Stimulated activated effector memory CD8-positive, alpha-beta T cell treated with anti-CD3 and anti-CD28 coated beads, Interleukin-12 subunit alpha, Interleukin-12 subunit beta, amount 100 ng/mL, for 72 hours (primary cell): ENCODE data around the gene PSMB3.

ENCODE experiments used
- ATAC-seq: fragments of 150-1000 bp; cut with Tn5 transposase; 2 replicates; pipeline ENCODE4 v1.10.0; 2021
- DNase-seq, 2 donors: peaks; one replicate each; pipeline ENCODE4 v3.0.0; 2021 to 2022; ENCODE audit warnings: low spot score in 2 of 2
- H3K27ac Mint-ChIP-seq: one replicate; pipeline ENCODE4 v1.8.0; 2022; ENCODE audit warnings: mild to moderate bottlenecking, mixed read lengths
- H3K36me3 Mint-ChIP-seq: one replicate; pipeline ENCODE4 v1.8.0; 2022; ENCODE audit warnings: mild to moderate bottlenecking, mixed read lengths
- H3K4me1 Mint-ChIP-seq: one replicate; pipeline ENCODE4 v1.8.0; 2022; ENCODE audit warnings: mixed read lengths
- H3K4me3 Mint-ChIP-seq: one replicate; pipeline ENCODE4 v1.8.0; 2022; ENCODE audit warnings: mild to moderate bottlenecking, mixed read lengths
- H3K9me3 Mint-ChIP-seq: one replicate; pipeline ENCODE4 v1.8.0; 2022; ENCODE audit warnings: mixed read lengths

Gene PSMB3

GRCh38 chr17:38739305-38739704 is 13.2 kb upstream of the PSMB3 start:
- Mint-ChIP-seq H3K4me3 (no peak overlapping the region), H3K9me3 (no peaks in the 10 kb centered on the region), H3K36me3 (peaks cover 15% of the 10 kb centered on the region), H3K27ac (no peak overlapping the region), H3K4me1 (peaks cover 27% of the 10 kb centered on the region)
- DNase-seq (no peak), ATAC-seq (no peak)

DNA sequence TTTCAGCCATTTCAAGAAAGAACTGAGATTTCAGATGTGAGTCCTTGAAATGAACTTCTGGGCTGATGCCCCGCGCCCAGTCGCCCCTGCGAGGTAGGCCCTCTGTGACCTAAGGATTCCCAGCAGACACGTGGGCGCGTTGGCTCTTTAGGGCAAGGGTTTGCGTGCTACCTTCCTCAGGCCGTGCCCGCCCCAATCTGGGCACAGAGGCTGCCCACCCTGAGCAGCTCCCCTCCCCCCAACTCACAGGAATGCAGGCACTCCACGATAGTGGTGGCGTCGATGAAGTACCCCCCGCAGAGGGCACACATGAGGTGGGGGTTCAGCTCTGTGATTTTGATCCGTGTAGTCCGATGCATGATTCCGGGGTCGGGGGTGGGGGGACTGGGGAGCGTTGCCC is 12.5 kb upstream of the PSMB3 start:
- Mint-ChIP-seq H3K4me3 (no peak overlapping the region), H3K27ac (no peak overlapping the region), H3K36me3 (peaks cover 8% of the 10 kb centered on the region), H3K9me3 (no peaks in the 10 kb centered on the region), H3K4me1 (peaks cover 19% of the 10 kb centered on the region)
- no peak for ATAC-seq
- DNase-seq: no peak

- Mint-ChIP-seq H3K4me1 (peaks cover 13% of the 10 kb centered on the region), H3K4me3 (no peak overlapping the region), H3K27ac (no peak overlapping the region), H3K36me3 (peaks cover under 1% of the 10 kb centered on the region), H3K9me3 (no peaks in the 10 kb centered on the region)
- ATAC-seq: no peak
- DNase-seq: no peak
These were observed 11.7 kb upstream of the PSMB3 start for GRCh38 chr17:38740806-38741205.

- Mint-ChIP-seq H3K4me3 (no peak overlapping the region), H3K36me3 (no peaks in the 10 kb centered on the region), H3K4me1 (peaks cover 19% of the 10 kb centered on the region), H3K9me3 (no peaks in the 10 kb centered on the region), H3K27ac (no peak overlapping the region)
- ATAC-seq (no peak), DNase-seq (no peak)
These were observed 11.1 kb upstream of the PSMB3 start for GRCh38 chr17:38741461-38741860.

DNA sequence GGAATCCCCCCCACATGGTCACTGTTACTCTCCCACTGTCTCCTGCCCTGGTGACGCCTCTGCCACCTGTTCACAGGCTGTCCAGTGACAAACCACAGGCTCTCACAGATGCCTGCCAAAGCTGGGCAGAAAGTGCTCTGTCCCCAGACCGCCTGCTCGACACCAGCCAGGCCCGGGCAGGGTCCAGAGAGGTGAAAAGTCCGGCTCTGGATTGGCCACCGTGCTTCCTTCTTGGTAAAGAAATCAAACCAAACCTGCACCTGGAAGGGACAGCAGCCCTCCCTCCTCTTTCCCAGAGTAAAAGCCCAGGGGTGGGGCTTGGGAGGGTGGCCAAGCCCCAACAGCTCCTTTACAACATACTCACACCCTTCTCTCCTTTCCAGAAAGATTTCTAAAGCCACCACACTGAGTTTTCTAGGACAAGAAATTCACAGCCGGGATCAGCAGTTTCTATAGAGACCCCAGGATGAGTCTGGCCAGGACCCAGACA is 10.6 kb upstream of the PSMB3 start:
- H3K4me1 Mint-ChIP-seq: peaks cover 24% of the 10 kb centered on the region
- no peaks in the 10 kb centered on the region for H3K36me3 Mint-ChIP-seq
- DNase-seq (no peak), ATAC-seq (no peak)
- H3K9me3 Mint-ChIP-seq: no peaks in the 10 kb centered on the region
- H3K4me3 Mint-ChIP-seq: no peak overlapping the region
- peak overlapping the region; percentile 12 for H3K27ac Mint-ChIP-seq

DNA sequence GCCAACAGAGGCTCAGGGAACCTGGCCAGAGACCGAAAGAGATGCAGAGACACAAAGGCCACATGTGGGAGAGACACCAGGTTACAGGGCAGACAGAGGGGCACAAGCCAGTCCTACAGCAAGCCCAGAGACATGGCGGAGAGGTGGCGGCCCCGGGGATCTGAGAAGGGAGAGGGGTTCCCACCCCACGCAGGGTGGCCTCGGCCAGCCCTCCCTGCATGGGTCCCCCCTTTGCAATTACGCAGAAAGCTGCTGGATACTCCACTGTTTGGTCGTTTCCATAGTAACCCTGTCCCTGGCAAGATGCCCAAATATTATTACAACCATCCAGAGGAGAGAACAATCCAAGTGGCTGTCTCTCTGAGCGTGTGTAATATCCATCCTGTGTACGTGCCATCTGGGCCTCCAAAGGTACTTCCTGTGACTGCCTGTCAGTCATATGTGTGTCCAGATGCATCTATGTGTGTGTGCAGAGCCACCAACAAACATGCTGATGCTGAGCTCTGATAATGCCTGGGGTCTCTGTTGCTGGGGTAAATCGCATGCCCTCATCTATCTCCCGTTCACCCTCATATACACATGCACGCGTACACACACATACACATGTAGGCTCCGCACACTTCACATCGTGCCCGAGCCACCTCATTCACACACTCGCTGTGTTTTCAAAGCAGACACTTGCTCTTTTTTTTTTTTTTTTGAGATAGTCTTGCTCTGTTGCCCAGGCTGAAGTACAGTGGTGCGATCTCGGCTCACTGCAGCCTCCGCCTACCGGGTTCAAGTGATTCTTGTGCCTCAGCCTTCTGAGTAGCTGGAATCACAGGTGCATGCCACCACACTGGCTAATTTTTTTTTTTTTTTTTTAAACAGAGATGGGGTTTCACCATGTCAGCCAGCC is 9.9 kb upstream of the PSMB3 start:
- DNase-seq (no peak), ATAC-seq (peak; percentile 67)
- Mint-ChIP-seq H3K36me3 (no peaks in the 10 kb centered on the region), H3K4me3 (no peak overlapping the region), H3K27ac (peak overlapping the region; percentile 12), H3K4me1 (peaks cover 28% of the 10 kb centered on the region), H3K9me3 (no peaks in the 10 kb centered on the region)

- H3K27ac Mint-ChIP-seq: peak overlapping the region; percentile 45
- ATAC-seq (no peak), DNase-seq (no peak)
- no peaks in the 10 kb centered on the region for H3K36me3 Mint-ChIP-seq
- H3K9me3 Mint-ChIP-seq: no peaks in the 10 kb centered on the region
- no peak overlapping the region for H3K4me3 Mint-ChIP-seq
- peaks cover 32% of the 10 kb centered on the region for H3K4me1 Mint-ChIP-seq
These were observed 8.9 kb upstream of the PSMB3 start for GRCh38 chr17:38743556-38744171.

GRCh38 chr17:38745545-38745944 is 7.0 kb upstream of the PSMB3 start:
- H3K4me1 Mint-ChIP-seq: peaks cover 46% of the 10 kb centered on the region
- H3K4me3 Mint-ChIP-seq: peak overlapping the region; percentile 85

DNA sequence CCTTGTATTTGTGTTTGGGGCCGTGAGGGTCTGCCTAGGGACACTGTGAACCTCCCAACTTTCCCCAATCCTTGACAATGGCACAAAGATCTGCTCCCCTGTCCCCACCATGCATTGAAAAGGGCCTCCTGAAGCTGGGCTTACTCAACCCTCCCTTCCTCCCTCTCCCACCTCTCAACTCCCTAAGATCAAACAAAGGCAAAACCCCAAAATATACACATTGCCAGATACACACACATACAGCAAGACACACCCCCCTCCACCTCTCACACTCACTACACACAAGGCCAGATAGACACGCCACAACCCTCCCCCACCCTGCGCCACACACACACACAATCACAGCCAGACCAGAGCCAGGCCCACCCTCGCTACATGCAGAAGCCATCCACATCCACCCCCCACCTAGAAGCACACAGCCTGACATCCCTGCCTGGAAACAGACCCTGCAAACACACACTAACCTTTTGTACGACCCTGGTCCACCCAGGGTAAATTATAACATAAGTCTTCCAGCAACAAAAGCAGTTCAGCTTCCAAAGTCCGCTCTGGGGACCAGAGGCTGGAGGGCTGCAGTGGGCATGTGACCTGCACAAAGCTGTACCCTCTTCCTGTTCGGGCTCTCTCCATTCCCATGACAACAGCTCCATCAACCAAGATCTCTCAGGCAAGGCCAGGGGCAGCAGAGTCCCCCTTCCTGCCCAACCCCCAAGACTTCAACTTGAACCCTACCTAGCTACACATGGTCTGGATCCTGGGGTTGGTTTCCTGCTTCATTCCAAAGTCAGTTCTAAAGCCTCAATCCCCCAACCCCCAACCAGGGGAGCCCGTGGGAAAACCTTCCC is 6.3 kb upstream of the PSMB3 start:
- no peaks in the 10 kb centered on the region for H3K9me3 Mint-ChIP-seq
- peaks cover 53% of the 10 kb centered on the region for H3K4me1 Mint-ChIP-seq
- ATAC-seq (no peak), DNase-seq (no peak)
- peak overlapping the region; percentile 85 for H3K4me3 Mint-ChIP-seq
- H3K36me3 Mint-ChIP-seq: peaks cover 5% of the 10 kb centered on the region
- H3K27ac Mint-ChIP-seq: no peak overlapping the region

More at GRCh38 chr17:38745545-38745944, 7.0 kb upstream of the PSMB3 start:
- Mint-ChIP-seq H3K9me3 (no peaks in the 10 kb centered on the region), H3K36me3 (no peaks in the 10 kb centered on the region), H3K27ac (no peak overlapping the region)
- DNase-seq (no peak), ATAC-seq (no peak)

- Mint-ChIP-seq H3K9me3 (no peaks in the 10 kb centered on the region), H3K4me1 (peaks cover 60% of the 10 kb centered on the region), H3K27ac (no peak overlapping the region), H3K36me3 (peaks cover 12% of the 10 kb centered on the region), H3K4me3 (peak overlapping the region; percentile 85)
- no peak for ATAC-seq
- DNase-seq: no peak
These were observed 5.6 kb upstream of the PSMB3 start for GRCh38 chr17:38746849-38747462.

- ATAC-seq (no peak), DNase-seq (no peak)
- no peaks in the 10 kb centered on the region for H3K9me3 Mint-ChIP-seq
- no peak overlapping the region for H3K27ac Mint-ChIP-seq
- peak overlapping the region; percentile 85 for H3K4me3 Mint-ChIP-seq
- peaks cover 19% of the 10 kb centered on the region for H3K36me3 Mint-ChIP-seq
- H3K4me1 Mint-ChIP-seq: peaks cover 65% of the 10 kb centered on the region
These were observed 4.9 kb upstream of the PSMB3 start for GRCh38 chr17:38747463-38748148.

DNA sequence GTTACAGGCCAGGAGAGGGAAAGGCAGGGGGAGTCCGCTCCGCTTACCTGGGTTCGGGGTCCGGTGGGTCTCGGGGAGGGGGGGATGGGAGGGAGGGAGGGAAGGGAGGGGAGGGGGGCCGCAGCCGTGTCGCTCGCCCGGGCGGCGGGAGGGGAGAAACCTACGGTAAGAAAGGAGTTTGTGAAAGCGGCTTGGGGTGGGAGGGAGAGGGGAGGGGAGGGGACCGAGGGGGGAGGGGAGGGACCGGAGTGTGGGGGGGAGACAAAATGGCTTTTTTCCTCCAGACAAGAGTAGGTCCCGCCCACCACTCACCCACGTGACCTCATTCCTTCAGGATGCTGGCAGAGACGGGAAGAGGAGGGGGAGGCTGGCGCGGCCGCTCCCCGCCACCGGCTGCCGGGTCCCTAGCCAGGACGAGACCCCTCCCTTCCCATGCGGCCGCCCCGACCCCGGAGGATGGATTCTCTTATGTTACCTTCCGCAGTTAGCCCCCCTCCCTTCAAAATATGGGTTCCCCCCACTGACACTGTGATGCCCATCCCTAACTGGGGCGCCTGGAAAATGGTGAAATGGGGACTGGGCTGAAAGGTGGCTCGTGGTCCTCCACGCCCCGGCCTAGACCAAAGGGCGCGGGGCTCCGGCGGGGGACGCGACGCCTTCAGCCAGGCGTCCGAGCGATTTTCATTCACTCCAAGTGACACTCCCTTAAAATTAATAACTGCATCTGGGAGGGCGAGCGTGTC is 4.2 kb upstream of the PSMB3 start, which contains the start of gene PCGF2:
TSS of gene PCGF2 (minus strand) at position 188 of the 743 bp plus-strand sequence. CDS start 7,934 bp downstream, outside the sequence.
- H3K36me3 Mint-ChIP-seq: peaks cover 26% of the 10 kb centered on the region
- no peak for ATAC-seq
- no peaks in the 10 kb centered on the region for H3K9me3 Mint-ChIP-seq
- peak within 1 kb of the TSS; percentile 85 for H3K4me3 Mint-ChIP-seq
- peaks cover 65% of the 10 kb centered on the region for H3K4me1 Mint-ChIP-seq
- no peak within 1 kb of the TSS for H3K27ac Mint-ChIP-seq
- DNase-seq: no peak

- no peak for DNase-seq
- peak overlapping the region; percentile 85 for H3K4me3 Mint-ChIP-seq
- no peaks in the 10 kb centered on the region for H3K9me3 Mint-ChIP-seq
- peaks cover 31% of the 10 kb centered on the region for H3K36me3 Mint-ChIP-seq
- ATAC-seq: no peak
- peaks cover 66% of the 10 kb centered on the region for H3K4me1 Mint-ChIP-seq
- H3K27ac Mint-ChIP-seq: no peak overlapping the region
These were observed 3.7 kb upstream of the PSMB3 start for GRCh38 chr17:38748892-38749222.
